Breast epithelium (tissue), 4 donors: Measurements from ENCODE around the gene UNC50. TPM values are rescaled to one million over a fixed set of nuclear protein-coding genes. Genes with fewer than 3 reads are reported as not detected.

Source experiments
- DNase-seq, 2 donors: peaks; one replicate each; pipeline ENCODE4 v3.0.0-alpha.2; 2019; ENCODE audit warnings: low spot score in 2 of 2
- H3K27ac ChIP-seq, 2 donors: fragments of 200-600 bp; sonication (generic) in 1 of 2; one replicate each; pipeline ENCODE4 v1.5.1; 2016 to 2019; ENCODE audit warnings: mild to moderate bottlenecking in 1 of 2
- H3K27me3 ChIP-seq, 2 donors: fragments of 200-600 bp; sonication (generic) in 1 of 2; one replicate each; pipeline versions ENCODE4 v1.5.1 to v1.6.0; 2017 to 2019; ENCODE audit warnings: control low read depth in 1 of 2, mild to moderate bottlenecking in 1 of 2
- H3K36me3 ChIP-seq: fragments of 200-600 bp; one replicate; pipeline ENCODE4 v1.5.1; 2019
- H3K4me1 ChIP-seq, 2 donors: fragments of 200-600 bp; sonication (generic); one replicate each; pipeline ENCODE4 v1.5.1; 2016 to 2019; ENCODE audit warnings: control low read depth in 1 of 2
- H3K4me3 ChIP-seq, 3 donors: fragments of 200-600 bp; sonication (generic); 1 replicate in 2 of 3; 2 replicates in 1 of 3; pipeline ENCODE4 v1.5.1; 2016 to 2019; ENCODE audit warnings: mild to moderate bottlenecking in 3 of 3, moderate library complexity in 2 of 3
- H3K9me3 ChIP-seq, 2 donors: fragments of 200-600 bp; sonication (generic) in 1 of 2; one replicate each; pipeline ENCODE4 v1.5.1; 2016 to 2019; ENCODE audit warnings: control low read depth in 1 of 2
- CTCF ChIP-seq, 3 donors: fragments of 450-650 bp; IDR thresholded peaks; one replicate each; pipeline ENCODE4 v1.5.1; 2016 to 2017; ENCODE audit warnings: antibody characterized with exemption in 3 of 3, mild to moderate bottlenecking in 3 of 3, moderate library complexity in 3 of 3
- POLR2A ChIP-seq: fragments of 450-650 bp; IDR thresholded peaks from one replicate; pipeline ENCODE4 v1.6.1; 2016; ENCODE audit warnings: antibody characterized with exemption, mild to moderate bottlenecking, moderate library complexity
- POLR2AphosphoS5 ChIP-seq, 3 donors: sonication (generic); formaldehyde crosslinking; IDR thresholded peaks; one replicate each; pipeline ENCODE4 v1.6.1; 2017; ENCODE audit warnings: antibody characterized with exemption in 3 of 3
- intact Hi-C: fragments of 100-400 bp; cut with DNase I; formaldehyde crosslinking; loops from one replicate; pipeline ENCODE4 v1.15.1; 2023; ENCODE audit warnings: low total_unique reads
- total RNA-seq, 3 donors: library from RNA; depleted of rRNA; stranded (reverse); fragments of >200 nt; gene quantifications; one replicate each; pipeline ENCODE4 v1.1.0, GENCODE V29; 2016

UNC50 gene
- total RNA-seq, 3 donors from 2014 or later, result 51.8 to 75.2 (median 67.4) TPM

DNA sequence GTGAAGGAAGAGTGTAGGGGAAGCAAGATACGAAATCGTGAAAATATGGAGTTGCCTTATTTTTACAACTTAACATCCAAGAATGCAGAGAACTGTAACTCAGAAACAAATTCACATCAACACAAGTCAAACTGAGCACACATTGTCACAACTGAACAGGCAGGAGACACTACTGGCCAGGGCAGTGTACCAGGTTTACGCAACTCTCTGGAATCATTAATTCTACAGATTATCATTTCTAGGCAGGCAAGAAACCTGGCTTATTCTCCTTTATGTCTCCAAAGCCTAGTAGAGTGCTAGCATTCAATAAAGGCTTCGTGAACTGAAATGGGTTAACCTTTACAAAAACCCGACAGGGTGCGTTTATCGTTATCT is 661 bp upstream of the UNC50 start:
- TF ChIP-seq POLR2A, result no peak
- TF ChIP-seq CTCF (IDR thresholded peaks at IDR 0.05), result no peak
- TF ChIP-seq POLR2AphosphoS5 (IDR thresholded peaks at IDR 0.05), result no peak
- Histone ChIP-seq H3K9me3 (no peaks in the 10 kb centered on the region), H3K27me3 (no peaks in the 10 kb centered on the region), H3K4me3 (peak overlapping the region; percentile 71 to 98 (median 88)), H3K4me1 (peaks cover 0 to 26% of the 10 kb centered on the region in 2 donors), H3K27ac (peak overlapping the region; percentile 94 to 98), H3K36me3 (no peaks in the 10 kb centered on the region)
- no peak for DNase-seq
- intact Hi-C loops, result no loop called here

GRCh38 chr2:98608962-98609604 is 694 bp downstream of the UNC50 start:
- no peaks in the 10 kb centered on the region for H3K36me3 ChIP-seq
- no peaks in the 10 kb centered on the region for H3K27me3 ChIP-seq
- peak overlapping the region; percentile 71 to 98 (median 88) for H3K4me3 ChIP-seq
- no peak for DNase-seq
- H3K4me1 ChIP-seq, result peaks cover 0 to 26% of the 10 kb centered on the region in 2 donors
- H3K27ac ChIP-seq, result peak overlapping the region; percentile 94 to 98
- intact Hi-C loops, result no loop called here
- no peaks in the 10 kb centered on the region for H3K9me3 ChIP-seq
- no peak for TF ChIP-seq POLR2AphosphoS5 (IDR thresholded peaks at IDR 0.05)
- no peak for TF ChIP-seq CTCF (IDR thresholded peaks at IDR 0.05)
- no peak for TF ChIP-seq POLR2A

GRCh38 chr2:98614024-98614739 is 5.8 kb downstream of the UNC50 start:
- TF ChIP-seq POLR2A, result no peak
- no peak for TF ChIP-seq POLR2AphosphoS5 (IDR thresholded peaks at IDR 0.05)
- TF ChIP-seq CTCF (IDR thresholded peaks at IDR 0.05), result no peak
- intact Hi-C loops, result no loop called here

GRCh38 chr2:98615481-98615880 is 7.1 kb downstream of the UNC50 start:
- no peaks in the 10 kb centered on the region for H3K9me3 ChIP-seq
- TF ChIP-seq POLR2AphosphoS5 (IDR thresholded peaks at IDR 0.05), result no peak
- TF ChIP-seq POLR2A, result no peak
- TF ChIP-seq CTCF (IDR thresholded peaks at IDR 0.05), result no peak
- no peaks in the 10 kb centered on the region for H3K27me3 ChIP-seq
- intact Hi-C loops, result no loop called here
- peaks cover 7% of the 10 kb centered on the region for H3K36me3 ChIP-seq
- no peak overlapping the region for H3K27ac ChIP-seq
- no peak overlapping the region for H3K4me3 ChIP-seq
- peaks cover 0 to 5% of the 10 kb centered on the region in 2 donors for H3K4me1 ChIP-seq
- DNase-seq, result no peak

More at GRCh38 chr2:98614024-98614739, 5.8 kb downstream of the UNC50 start:
- Histone ChIP-seq H3K4me1 (peaks cover 0 to 12% of the 10 kb centered on the region in 2 donors), H3K36me3 (peaks cover 7% of the 10 kb centered on the region), H3K9me3 (no peaks in the 10 kb centered on the region), H3K27ac (no peak overlapping the region), H3K27me3 (no peaks in the 10 kb centered on the region), H3K4me3 (no peak overlapping the region)
- no peak for DNase-seq

DNA sequence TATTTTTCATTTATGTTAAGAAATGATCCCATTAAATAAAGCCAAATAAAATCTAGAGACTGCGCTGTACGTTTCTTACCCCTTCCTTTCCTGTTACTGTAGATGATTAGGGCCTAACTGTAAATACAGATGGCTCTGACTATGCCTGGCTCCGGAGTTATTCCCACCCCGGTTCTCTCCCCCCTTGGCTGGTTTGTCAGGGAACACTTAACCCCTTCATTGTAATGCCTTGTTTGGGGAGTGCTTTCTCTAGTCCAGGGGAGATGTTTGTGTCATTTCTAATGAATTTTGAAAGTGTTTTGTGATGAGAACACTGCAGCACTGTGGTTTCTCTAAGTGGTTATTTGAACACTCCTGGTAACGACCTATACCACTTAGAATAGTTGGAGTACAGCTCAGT is 8.8 kb downstream of the UNC50 start:
- no peaks in the 10 kb centered on the region for H3K4me1 ChIP-seq
- no peak overlapping the region for H3K27ac ChIP-seq
- TF ChIP-seq CTCF (IDR thresholded peaks at IDR 0.05) (no peak), POLR2AphosphoS5 (IDR thresholded peaks at IDR 0.05) (no peak), POLR2A (no peak)
- intact Hi-C loops, result no loop called here
- no peak overlapping the region for H3K4me3 ChIP-seq
- no peaks in the 10 kb centered on the region for H3K9me3 ChIP-seq
- peaks cover 7% of the 10 kb centered on the region for H3K36me3 ChIP-seq
- no peak for DNase-seq
- no peaks in the 10 kb centered on the region for H3K27me3 ChIP-seq
